ENCODE data around the gene CLIP4. TPM values are rescaled to one million over a fixed set of nuclear protein-coding genes. Genes with fewer than 3 reads are reported as not detected.

The CLIP4 gene
- total RNA-seq, 1 experiment from 2014 or later = 25.1 TPM

- Histone ChIP-seq H3K4me1 (ENCODE audit: insufficient read depth, low read length) (peaks cover 13% of the 10 kb centered on the region), H3K27me3 (ENCODE audit: low read length) (no peaks in the 10 kb centered on the region), H3K4me3 (ENCODE audit: low read length) (no peak overlapping the region), H3K36me3 (ENCODE audit: low read depth, low read length) (no peaks in the 10 kb centered on the region), H3K79me2 (ENCODE audit: low read length) (no peaks in the 10 kb centered on the region), H3K4me2 (ENCODE audit: low read length) (no peak overlapping the region), H3K9ac (ENCODE audit: low read length) (no peak overlapping the region), H2AFZ (ENCODE audit: low read length) (no peak overlapping the region), H3K9me2 (replicated peaks; ENCODE audit: low read length) (no peaks in the 10 kb centered on the region), H3K27ac (ENCODE audit: low read length) (no peak overlapping the region), H4K20me1 (ENCODE audit: low read length) (no peaks in the 10 kb centered on the region), H3F3A (ENCODE audit: low read length, unreplicated experiment) (no peaks in the 10 kb centered on the region), H3K9me3 (ENCODE audit: low read length) (no peaks in the 10 kb centered on the region)
- ATAC-seq (no peak), DNase-seq (no peak)
- CTCF ChIA-PET = no interaction called here
- intact Hi-C loops (cut with micrococcal nuclease) = no loop called here
- TF ChIP-seq EZH2 (IDR thresholded peaks at IDR 0.05; ENCODE audit: low read length, unreplicated experiment) (no peak), CTCF (conservative IDR thresholded peaks at IDR 0.05; ENCODE audit: low read depth, low read length) (no peak)
- BruUV-seq (replicated peaks) = no TSS peak
- POLR2A ChIA-PET (ENCODE audit: unreplicated experiment) = no interaction called here
These were observed 101.3 kb downstream of the CLIP4 start for GRCh38 chr2:29216609-29216909.

GRCh38 chr2:29218071-29218470 lies 102.9 kb downstream of the CLIP4 start:
- Histone ChIP-seq H3K27ac (ENCODE audit: low read length) (no peak overlapping the region), H3K9ac (ENCODE audit: low read length) (no peak overlapping the region), H3K36me3 (ENCODE audit: low read depth, low read length) (no peaks in the 10 kb centered on the region), H3K4me1 (ENCODE audit: insufficient read depth, low read length) (peaks cover 13% of the 10 kb centered on the region), H3F3A (ENCODE audit: low read length, unreplicated experiment) (no peaks in the 10 kb centered on the region), H3K9me2 (replicated peaks; ENCODE audit: low read length) (no peaks in the 10 kb centered on the region), H2AFZ (ENCODE audit: low read length) (no peak overlapping the region), H4K20me1 (ENCODE audit: low read length) (no peaks in the 10 kb centered on the region), H3K27me3 (ENCODE audit: low read length) (no peaks in the 10 kb centered on the region), H3K9me3 (ENCODE audit: low read length) (no peaks in the 10 kb centered on the region), H3K4me2 (ENCODE audit: low read length) (no peak overlapping the region), H3K4me3 (ENCODE audit: low read length) (no peak overlapping the region), H3K79me2 (ENCODE audit: low read length) (no peaks in the 10 kb centered on the region)
- ATAC-seq (no peak), DNase-seq (no peak)
- ChIA-PET POLR2A (ENCODE audit: unreplicated experiment) (interaction anchor here (0.7 kb wide), 1 partner anchor 684 kb away, joined by 3 read pairs; no protein-coding TSS in a partner anchor), CTCF (no interaction called here)
- BruUV-seq (replicated peaks) = no TSS peak
- no peak for TF ChIP-seq EZH2 (IDR thresholded peaks at IDR 0.05; ENCODE audit: low read length, unreplicated experiment)
- intact Hi-C loops (cut with micrococcal nuclease) = no loop called here

GRCh38 chr2:29218550-29219125 lies 103.4 kb downstream of the CLIP4 start:
- Histone ChIP-seq H3K79me2 (ENCODE audit: low read length) (no peaks in the 10 kb centered on the region), H3K9me3 (ENCODE audit: low read length) (no peaks in the 10 kb centered on the region), H4K20me1 (ENCODE audit: low read length) (no peaks in the 10 kb centered on the region), H3K4me1 (ENCODE audit: insufficient read depth, low read length) (peaks cover 8% of the 10 kb centered on the region), H3F3A (ENCODE audit: low read length, unreplicated experiment) (no peaks in the 10 kb centered on the region), H2AFZ (ENCODE audit: low read length) (no peak overlapping the region), H3K27ac (ENCODE audit: low read length) (no peak overlapping the region), H3K4me3 (ENCODE audit: low read length) (no peak overlapping the region), H3K9ac (ENCODE audit: low read length) (no peak overlapping the region), H3K9me2 (replicated peaks; ENCODE audit: low read length) (no peaks in the 10 kb centered on the region), H3K4me2 (ENCODE audit: low read length) (no peak overlapping the region), H3K27me3 (ENCODE audit: low read length) (no peaks in the 10 kb centered on the region), H3K36me3 (ENCODE audit: low read depth, low read length) (no peaks in the 10 kb centered on the region)
- no TSS peak for BruUV-seq (replicated peaks)
- intact Hi-C loops (cut with micrococcal nuclease) = no loop called here
- TF ChIP-seq CTCF (conservative IDR thresholded peaks at IDR 0.05; ENCODE audit: low read depth, low read length) = no peak
- no peak for TF ChIP-seq EZH2phosphoT487 (IDR thresholded peaks at IDR 0.05; ENCODE audit: borderline replicate concordance, low read length)
- no peak for TF ChIP-seq EZH2 (IDR thresholded peaks at IDR 0.05; ENCODE audit: low read length, unreplicated experiment)
- DNase-seq (no peak), ATAC-seq (no peak)
- ChIA-PET CTCF (no interaction called here), POLR2A (ENCODE audit: unreplicated experiment) (no interaction called here)
